C4-2B (cell line): ENCODE results near the gene SLC16A11.
A peak's percentile ranks its signal among the peaks of the same experiment; 100 is the strongest.

Experiments
- H3K27ac ChIP-seq: fragments of 450-650 bp; 2 replicates; pipeline ENCODE4 v1.5.1; 2017
- ZFX ChIP-seq: fragments of 450-650 bp; IDR thresholded peaks from 2 replicates; pipeline ENCODE4 v1.6.1; 2017
- TF ChIP-seq, protein P1 (sequence below): fragments of 450-650 bp; conservative IDR thresholded peaks from 2 replicates; pipeline ENCODE4 v1.5.1; 2017; ENCODE audit warnings: mild to moderate bottlenecking

Gene SLC16A11

DNA sequence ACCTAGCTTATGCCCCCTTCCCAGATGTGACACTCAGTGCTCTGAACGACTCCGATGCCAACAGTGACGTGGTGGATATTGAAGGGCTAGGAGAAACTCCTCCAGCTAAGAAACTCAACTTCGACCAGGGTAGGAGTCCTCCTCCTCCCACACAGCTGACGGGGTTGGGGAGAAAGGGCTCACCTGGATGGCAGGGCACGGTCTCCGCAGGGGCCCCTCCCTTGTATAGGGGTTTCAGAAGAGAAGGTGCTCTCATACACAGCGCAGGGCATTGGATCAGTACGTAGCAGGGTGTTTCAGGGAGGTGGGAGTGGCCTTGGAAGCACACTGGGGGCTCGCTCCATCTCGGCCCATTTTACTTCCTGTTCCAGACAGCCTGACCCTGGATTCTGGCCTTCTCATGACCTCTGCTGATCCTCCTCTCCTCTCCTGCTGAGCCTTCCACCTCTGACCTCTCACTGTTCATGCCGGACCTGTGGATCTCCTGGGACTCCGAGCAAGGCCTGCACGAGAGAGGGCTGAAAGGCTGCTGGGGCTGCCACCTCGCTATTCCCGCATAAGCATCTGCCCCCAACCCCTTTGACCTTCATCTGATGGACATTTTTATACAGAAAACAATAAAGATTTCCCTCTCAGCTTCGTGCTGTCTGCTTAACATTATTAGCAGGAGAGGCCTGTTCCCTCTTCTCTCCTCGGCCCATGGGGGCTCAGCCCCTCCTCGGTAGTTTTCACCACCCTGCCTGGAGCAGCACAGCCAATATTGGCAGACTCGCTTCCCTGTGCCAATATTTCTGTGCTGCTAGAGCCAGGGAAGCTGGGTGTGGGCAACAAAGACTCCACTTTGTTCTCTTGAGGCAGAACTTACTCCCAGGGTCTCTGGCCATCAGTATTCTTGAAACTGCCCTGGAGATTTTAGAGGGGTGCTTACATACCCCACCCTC is 26.7 kb downstream of the SLC16A11 start:
- no peak for TF ChIP-seq ZFX
- TF ChIP-seq, protein P1, sequence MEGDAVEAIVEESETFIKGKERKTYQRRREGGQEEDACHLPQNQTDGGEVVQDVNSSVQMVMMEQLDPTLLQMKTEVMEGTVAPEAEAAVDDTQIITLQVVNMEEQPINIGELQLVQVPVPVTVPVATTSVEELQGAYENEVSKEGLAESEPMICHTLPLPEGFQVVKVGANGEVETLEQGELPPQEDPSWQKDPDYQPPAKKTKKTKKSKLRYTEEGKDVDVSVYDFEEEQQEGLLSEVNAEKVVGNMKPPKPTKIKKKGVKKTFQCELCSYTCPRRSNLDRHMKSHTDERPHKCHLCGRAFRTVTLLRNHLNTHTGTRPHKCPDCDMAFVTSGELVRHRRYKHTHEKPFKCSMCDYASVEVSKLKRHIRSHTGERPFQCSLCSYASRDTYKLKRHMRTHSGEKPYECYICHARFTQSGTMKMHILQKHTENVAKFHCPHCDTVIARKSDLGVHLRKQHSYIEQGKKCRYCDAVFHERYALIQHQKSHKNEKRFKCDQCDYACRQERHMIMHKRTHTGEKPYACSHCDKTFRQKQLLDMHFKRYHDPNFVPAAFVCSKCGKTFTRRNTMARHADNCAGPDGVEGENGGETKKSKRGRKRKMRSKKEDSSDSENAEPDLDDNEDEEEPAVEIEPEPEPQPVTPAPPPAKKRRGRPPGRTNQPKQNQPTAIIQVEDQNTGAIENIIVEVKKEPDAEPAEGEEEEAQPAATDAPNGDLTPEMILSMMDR, result no peak
- H3K27ac ChIP-seq, result no peak overlapping the region

DNA sequence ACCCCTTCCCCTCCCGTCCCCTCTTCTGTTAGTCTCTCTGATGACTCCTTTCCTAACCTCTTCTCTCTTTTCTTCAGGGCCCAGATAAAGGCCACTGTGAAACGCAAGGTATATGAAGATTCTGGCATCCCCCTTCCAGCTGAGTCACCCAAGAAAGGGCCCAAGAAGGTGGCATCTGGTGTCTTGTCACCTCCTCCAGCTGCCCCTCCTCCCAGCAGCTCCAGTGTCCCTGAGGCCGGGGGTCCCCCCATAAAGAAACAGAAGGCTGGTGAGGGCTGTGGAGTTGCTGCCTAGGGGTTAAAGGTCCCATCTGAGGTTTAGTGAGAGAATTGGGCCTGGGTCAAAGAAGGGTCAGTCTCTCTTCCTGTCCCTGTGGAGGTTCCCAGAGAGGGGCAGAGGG is 27.5 kb downstream of the SLC16A11 start:
- no peak for TF ChIP-seq ZFX
- TF ChIP-seq, protein P1, result no peak
- no peak overlapping the region for H3K27ac ChIP-seq

DNA sequence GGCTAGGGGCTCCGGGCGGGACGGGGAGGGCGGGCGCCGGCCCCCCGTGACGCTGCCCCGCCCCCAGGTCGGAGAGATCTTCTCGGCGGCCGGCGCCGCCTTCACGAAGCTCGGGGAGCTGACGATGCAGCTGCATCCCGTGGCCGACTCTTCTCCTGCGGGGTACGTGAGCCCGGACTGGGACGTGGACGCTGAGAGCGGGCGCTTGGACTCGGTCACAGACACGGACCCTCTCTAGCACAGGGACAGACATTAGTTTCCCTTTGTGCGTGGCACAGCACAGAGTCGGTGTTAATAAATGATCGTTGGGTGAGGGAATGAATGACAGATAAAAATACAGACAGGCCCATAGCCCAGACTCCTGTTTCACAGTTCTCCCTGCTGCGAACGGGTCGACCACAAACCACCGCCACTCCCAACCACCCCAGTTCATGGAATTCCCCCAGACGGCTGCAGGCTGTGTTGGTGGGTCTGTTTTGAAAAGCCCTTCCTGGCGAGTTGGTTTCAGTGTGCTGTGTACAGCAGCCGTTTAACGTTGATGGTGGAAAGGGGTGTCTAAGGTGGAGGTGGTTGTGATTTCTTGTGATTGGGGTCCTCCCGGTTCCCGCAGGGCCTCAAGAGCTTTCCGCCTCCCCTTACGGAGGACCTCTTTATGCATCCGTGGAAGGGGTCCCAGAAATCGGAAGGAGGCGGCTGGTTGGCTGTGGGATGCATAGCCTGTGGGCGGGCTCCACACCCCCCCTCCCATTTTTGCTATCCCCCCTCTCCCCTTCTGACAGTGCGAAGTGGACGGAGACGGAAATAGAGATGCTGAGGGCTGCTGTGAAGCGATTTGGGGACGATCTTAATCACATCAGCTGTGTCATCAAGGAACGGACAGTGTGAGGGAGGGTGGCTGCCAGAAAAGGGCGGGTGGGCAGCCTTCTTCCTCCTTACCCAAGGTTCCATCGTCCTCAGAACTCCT is 28.6 kb downstream of the SLC16A11 start:
- H3K27ac ChIP-seq, result peak overlapping the region; percentile 85
- TF ChIP-seq ZFX, result no peak
- TF ChIP-seq, protein P1, result peak; percentile 70

DNA sequence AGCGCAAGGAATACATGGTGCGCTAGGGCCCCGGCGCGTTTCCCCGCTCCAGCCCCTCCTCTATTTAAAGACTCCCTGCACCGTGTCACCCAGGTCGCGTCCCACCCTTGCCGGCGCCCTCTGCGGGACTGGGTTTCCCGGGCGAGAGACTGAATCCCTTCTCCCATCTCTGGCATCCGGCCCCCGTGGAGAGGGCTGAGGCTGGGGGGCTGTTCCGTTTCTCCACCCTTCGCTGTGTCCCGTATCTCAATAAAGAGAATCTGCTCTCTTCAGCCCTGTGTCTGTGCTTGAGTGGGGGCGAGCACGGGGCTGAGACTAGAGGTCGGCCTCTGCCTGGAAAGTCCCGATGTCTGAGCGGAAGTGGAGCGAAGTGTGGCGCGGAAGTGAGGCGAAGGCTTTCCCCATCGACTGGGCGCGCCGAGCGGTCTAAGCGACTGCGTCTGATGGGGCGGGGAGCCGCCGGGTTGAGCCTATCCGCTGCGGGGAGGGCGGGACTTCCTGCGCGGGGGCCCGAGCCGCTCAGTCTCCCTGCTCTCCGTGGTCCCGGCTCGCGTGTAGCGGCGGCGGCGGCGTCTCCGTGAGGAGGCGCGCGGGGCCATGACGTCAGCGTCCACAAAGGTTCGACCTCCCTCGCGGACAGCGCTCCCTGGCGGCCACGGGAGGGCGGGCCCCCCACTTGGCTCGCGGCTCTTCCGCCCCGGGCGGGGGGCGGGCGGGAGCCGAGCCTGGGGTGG is 29.5 kb downstream of the SLC16A11 start:
- TF ChIP-seq, protein P1, result peak; percentile 94
- peak; percentile 35; the same call in 1 of the 2 replicates for TF ChIP-seq ZFX
- H3K27ac ChIP-seq, result peak overlapping the region; percentile 85

DNA sequence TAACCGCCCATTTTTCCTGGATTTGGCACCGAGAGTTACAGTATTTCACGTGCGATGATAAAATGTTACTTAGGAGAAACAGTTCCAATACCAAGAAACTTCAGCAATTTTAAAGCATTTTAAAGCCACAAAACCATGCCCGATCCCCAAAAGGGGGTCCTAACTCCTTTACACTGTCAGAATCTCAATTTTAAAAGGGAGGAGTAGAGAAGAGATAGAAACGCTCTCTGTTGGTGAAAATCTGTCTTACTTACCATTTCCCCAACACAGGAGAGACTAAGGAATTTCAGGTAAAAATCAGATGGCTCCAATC is 32.0 kb downstream of the SLC16A11 start:
- TF ChIP-seq, protein P1, result no peak
- TF ChIP-seq ZFX, result no peak
- peak overlapping the region; percentile 85 for H3K27ac ChIP-seq

DNA sequence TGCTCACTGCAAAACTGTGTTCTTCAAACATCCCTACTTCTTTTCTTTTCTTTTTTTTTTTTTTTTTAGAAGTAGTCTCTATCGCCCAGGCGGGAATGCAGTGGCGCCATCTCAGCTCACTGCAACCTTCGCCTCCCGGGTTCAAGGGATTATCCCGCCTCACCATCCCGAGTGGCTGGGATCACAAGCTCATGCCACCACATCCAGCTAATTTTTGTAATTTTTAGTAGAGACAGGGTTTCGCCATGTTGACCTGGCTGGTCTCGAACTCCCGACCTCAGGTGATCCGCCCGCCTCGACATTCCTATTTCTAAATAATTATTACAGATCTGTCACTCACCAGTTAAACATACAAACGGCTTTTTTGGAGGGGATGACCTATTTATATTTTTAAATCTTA is 32.5 kb downstream of the SLC16A11 start:
- peak overlapping the region; percentile 85; the same call in 1 of the 2 replicates for H3K27ac ChIP-seq

More for the DNA sequence above, 32.5 kb downstream of the SLC16A11 start:
- TF ChIP-seq, protein P1, result no peak
- TF ChIP-seq ZFX, result no peak
